OCI-LY7 (cell line): Measurements from ENCODE around the gene KRT6A.

Source experiments
- EZH2phosphoT487 ChIP-seq: fragments of 200-600 bp; sonication (generic); IDR thresholded peaks from 2 replicates; pipeline ENCODE4 v1.6.1; 2018; ENCODE audit warnings: low read depth, borderline replicate concordance, mild to moderate bottlenecking, mixed run types, antibody characterized with exemption, low read length, moderate library complexity, mixed read lengths
- TF ChIP-seq, protein P1 (sequence below): fragments of 200-600 bp; sonication (generic); conservative IDR thresholded peaks from 2 replicates; pipeline ENCODE4 v1.5.1; 2014; ENCODE audit warnings: mild to moderate bottlenecking, antibody characterized with exemption, low read length, moderate library complexity, mixed read lengths

- TF ChIP-seq, protein P1, sequence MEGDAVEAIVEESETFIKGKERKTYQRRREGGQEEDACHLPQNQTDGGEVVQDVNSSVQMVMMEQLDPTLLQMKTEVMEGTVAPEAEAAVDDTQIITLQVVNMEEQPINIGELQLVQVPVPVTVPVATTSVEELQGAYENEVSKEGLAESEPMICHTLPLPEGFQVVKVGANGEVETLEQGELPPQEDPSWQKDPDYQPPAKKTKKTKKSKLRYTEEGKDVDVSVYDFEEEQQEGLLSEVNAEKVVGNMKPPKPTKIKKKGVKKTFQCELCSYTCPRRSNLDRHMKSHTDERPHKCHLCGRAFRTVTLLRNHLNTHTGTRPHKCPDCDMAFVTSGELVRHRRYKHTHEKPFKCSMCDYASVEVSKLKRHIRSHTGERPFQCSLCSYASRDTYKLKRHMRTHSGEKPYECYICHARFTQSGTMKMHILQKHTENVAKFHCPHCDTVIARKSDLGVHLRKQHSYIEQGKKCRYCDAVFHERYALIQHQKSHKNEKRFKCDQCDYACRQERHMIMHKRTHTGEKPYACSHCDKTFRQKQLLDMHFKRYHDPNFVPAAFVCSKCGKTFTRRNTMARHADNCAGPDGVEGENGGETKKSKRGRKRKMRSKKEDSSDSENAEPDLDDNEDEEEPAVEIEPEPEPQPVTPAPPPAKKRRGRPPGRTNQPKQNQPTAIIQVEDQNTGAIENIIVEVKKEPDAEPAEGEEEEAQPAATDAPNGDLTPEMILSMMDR = no peak
- no peak for TF ChIP-seq EZH2phosphoT487
These were observed 19.3 kb downstream of the KRT6A start, which contains the start of gene KRT6C for GRCh38 chr12:52473768-52474167.
